HG02588 (cell line): Measurements from ENCODE around the gene MCOLN1.
"Not testable (repeated sequence)": the region's sequence is repeated elsewhere in the genome, so short reads cannot be mapped to it uniquely, and the experiment has no call there.

ENCODE experiments used
- ATAC-seq: cut with Tn5 transposase; IDR thresholded peaks from one replicate; pipeline ENCODE4 v1.9.1; 2021; ENCODE audit warnings: mild to moderate bottlenecking, moderate library complexity; ENCODE audit not compliant: unreplicated experiment

The MCOLN1 gene

DNA sequence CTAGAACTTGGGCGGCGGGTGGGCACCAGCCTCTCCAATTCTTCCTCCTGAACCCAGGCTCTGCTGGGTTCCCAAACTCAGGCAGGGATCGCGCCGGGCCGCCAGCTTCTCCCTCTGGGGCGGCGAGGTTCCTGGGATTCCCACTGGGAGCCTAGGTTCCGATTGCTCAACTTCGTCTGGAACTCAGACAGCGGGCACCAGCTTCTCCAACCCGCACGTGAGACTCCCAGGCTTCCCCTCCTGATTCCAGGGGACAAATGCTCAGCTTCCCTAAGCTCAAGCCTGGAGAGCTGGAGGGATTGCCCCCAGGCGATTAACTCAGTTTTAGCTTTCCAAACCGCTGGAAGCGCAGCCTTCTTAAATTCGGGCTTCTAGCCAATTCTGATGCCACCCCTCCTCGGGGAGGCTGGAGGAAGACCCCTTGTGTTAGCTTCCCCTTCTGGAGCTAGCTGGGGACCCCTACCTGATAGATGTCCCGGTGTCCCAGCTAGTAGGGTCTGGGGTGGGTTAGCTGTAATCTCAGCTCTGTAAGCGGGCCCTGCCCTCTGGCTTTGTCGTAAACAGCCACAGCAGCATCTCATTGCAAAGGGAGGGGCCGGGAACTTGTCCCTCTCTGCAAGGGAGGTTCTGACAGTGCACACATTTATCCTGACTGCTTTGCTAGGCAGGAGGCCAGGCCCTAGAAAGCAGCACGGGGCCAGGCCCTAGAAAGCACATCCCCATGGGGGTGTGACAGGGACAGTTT, 671 bp downstream of the MCOLN1 start:
- ATAC-seq: peak; percentile 5

- ATAC-seq: no peak
These were observed 2.1 kb downstream of the MCOLN1 start for GRCh38 chr19:7524523-7524922.

GRCh38 chr19:7524992-7525739, 2.7 kb downstream of the MCOLN1 start:
- no peak for ATAC-seq

GRCh38 chr19:7526059-7526929, 3.9 kb downstream of the MCOLN1 start:
- no peak for ATAC-seq

- no peak for ATAC-seq
These were observed 5.2 kb downstream of the MCOLN1 start for GRCh38 chr19:7527516-7528191.

DNA sequence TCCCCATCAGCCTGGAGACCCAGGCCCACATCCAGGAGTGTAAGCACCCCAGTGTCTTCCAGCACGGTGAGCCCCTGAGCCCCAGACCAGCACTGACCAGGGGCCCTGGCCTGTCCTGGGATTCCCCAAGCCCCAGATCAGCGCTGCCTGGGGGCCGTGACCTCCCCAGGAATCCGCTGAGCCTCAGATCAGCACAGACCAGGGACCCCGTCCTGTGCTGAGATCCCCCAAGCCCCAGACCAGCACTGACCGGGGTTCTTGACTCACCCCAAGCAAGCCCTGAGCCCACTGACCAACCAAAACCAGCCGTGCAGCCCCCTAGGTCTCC, 5.7 kb downstream of the MCOLN1 start:
- no peak for ATAC-seq

DNA sequence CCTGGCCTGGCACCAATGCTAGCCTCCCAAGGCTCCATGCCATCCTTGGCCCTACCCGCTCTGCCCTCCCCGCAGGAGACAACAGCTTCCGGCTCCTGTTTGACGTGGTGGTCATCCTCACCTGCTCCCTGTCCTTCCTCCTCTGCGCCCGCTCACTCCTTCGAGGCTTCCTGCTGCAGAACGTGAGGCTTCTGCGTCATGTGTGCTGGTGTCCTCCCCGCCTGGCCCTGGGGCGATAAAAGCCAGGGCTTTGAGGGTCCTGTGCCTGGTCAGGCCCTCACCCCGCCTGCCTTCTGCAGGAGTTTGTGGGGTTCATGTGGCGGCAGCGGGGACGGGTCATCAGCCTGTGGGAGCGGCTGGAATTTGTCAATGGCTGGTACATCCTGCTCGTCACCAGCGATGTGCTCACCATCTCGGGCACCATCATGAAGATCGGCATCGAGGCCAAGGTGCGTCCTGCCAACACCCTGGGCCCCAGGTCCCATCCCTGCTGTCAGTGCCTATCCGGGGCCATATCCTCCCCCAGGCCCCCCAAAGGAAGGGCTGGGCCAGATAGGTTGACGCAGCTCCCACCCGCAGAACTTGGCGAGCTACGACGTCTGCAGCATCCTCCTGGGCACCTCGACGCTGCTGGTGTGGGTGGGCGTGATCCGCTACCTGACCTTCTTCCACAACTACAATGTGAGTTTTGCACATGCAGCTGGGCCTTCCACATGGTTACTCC, 6.3 kb downstream of the MCOLN1 start:
- no peak for ATAC-seq

DNA sequence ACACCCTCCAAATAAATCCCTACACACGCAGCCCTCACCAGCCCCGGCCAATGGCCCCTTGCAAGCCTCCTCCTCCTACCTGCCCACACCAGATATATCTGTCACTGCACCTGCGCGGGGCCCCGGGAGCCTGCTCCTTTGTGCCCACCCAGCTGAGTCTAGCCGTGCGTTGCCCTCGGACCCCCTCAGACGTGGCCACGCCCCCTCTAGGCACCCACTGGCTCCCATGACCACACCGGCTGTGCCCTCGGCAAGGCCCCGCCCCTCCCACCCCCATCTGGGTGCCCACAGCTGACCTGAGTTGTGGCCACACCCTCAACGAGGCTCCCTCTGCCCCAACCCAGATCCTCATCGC, 6.8 kb downstream of the MCOLN1 start:
- ATAC-seq: no peak

- no peak for ATAC-seq
These were observed 7.4 kb downstream of the MCOLN1 start for GRCh38 chr19:7529610-7530490.

DNA sequence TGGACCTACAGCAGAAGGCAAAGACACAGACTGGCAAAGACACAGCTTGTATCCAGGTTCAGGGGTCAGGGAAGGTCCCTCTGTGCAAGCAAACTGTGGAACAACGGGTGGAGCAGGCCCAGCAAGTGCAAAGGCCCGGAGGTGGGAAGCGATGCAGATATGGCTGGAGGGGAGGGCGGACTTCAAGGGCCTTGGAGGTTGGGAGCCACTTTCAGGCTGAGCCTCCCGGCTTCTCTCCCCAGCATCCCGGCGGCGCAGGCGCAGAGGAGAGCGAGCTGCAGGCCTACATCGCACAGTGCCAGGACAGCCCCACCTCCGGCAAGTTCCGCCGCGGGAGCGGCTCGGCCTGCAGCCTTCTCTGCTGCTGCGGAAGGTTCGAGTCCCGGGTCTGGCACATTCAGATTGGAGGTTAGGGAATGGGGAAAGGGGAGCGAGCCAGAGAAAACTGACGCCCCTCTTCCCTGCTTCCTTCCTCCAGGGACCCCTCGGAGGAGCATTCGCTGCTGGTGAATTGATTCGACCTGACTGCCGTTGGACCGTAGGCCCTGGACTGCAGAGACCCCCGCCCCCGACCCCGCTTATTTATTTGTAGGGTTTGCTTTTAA, 11.0 kb downstream of the MCOLN1 start:
- no peak for ATAC-seq

DNA sequence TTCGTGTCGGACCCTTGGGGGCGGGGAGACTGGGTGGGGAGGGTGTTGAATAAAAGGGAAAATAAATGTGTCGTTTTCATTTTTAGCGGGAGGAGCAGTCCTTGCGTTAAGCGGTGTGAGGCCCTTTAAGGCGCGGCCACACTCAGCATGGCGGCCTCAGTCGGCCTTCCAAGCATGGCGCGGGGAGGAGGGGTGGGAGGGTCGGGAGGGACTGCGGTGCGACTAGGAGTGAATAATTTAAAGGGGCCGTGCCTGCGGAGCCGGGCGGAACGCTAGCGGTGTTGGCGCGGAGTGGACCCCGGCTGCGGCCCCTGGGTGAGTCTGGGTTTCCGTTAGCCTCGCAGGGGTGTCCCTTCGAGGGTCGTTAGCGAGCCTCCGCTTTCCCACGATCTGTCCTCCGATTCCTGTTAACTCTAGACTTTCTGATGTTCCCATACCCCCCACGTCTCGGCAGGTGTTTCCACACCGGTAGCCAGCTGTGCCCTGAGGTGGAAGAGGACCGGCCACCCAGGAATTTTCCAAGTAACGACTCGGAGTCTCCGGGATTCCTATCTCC, 11.6 kb downstream of the MCOLN1 start:
- ATAC-seq: peak; percentile 41

GRCh38 chr19:7534531-7535046, 12.2 kb downstream of the MCOLN1 start:
- ATAC-seq: no peak

DNA sequence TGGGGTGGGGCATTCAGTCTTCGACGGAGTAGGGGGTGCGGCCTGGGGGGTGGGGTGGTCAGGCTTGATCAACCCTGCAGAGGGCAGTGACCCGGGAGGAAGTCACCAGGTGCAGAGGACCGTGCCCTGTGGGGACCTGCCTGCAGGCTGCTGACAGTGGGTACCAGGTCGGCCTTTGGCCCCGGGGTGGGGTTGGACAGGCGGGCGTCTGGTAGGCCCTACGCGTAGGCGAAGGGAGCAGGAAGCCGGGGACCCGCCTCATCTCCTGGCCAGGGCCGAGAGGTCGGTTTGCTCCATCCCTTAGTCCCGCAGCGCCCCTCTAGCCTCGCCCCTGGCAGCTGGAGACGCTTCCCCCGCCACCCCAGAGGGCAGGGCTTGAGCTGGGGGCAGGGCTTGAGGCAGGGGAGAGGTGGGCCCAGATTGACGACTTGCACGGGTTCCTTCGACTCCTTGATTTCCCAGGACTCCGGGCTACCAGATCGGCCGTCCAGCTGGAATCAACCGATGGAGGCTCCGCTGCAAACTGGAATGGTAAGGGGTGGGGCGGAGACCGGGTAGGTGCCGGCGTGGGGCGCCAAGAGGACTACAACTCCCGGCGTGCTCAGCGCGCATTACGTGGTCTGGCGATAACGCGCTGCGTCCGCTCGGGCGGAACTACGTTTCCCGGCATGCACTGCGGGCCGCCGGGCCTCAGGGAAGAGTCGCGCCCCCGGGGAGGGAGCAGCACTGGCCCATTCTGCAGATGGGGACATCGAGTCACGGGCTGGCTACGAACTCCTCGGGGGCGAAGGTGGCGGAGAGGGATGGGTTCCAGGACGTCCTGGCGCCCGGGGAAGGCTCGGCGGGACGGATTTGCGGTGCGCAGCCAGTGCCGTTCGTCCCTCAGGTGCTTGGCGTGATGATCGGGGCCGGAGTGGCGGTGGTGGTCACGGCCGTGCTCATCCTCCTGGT, 12.9 kb downstream of the MCOLN1 start, which contains the start of gene PNPLA6:
Gene PNPLA6, plus strand, starts transcription at position 671 of the 951 bp plus-strand sequence. Its CDS starts 72 bp downstream, at position 743.
- ATAC-seq: peak; percentile 73

- ATAC-seq: no peak
These were observed 13.7 kb downstream of the MCOLN1 start for GRCh38 chr19:7535998-7536695.

DNA sequence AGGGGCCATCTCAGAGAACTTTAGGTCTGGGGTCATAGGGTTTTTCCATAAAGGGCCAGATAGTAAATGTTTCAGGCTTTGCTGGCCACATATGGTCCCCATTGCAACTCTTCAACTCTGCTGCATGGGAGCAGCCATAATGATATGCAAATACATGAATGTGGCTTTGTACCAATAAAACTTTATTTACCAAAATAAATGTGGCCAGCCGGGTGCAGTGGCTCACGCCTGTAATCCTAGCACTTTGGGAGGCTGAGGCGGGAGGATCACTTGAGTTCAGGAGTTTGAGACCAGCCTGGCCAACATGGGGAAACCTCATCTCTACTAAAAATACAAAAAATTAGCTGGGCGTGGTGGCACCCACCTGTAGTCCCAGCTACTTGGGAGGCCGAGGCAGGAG, 16.6 kb downstream of the MCOLN1 start:
- not testable (repeated sequence) for ATAC-seq

- ATAC-seq: no peak
These were observed 17.5 kb downstream of the MCOLN1 start for GRCh38 chr19:7539827-7540425.
